Stimulated activated CD4-positive, alpha-beta T cell treated with anti-CD3 and anti-CD28 coated beads, Interleukin-2, amount 100 ng/mL, for 4 hours (primary cell): ENCODE data around the gene NCAM2.

Source experiments
- DNase-seq: peaks from one replicate; pipeline ENCODE4 v3.0.0-alpha.2; 2020; ENCODE audit warnings: low read depth

Gene NCAM2

DNA sequence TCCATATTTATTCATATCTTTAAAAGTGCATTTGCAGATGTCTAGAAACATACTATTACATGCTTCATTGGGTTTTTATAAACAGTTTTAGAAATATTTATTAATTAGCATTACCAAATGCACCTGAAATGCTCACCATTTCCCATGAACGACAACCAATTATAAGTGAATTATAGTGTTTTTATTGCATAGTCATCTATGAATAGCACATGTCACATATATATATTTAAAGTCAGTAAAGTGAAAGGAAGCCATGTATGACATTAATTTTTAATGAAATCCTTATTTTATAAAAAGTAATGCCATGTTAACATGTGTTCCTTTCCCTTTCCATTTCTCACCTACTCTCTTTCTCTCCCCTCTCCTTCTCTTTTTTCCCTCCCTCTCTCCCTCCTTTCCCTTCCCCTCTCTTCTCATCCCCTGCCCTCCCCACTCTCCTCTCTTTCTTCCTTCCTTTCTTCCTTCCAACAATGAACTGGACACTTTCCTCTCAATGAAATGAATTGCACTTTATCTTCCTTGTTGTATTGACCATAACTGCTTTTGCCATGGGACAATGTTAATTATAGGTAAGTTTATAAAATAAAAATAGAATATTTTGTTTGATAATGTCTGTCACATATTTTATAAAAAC lies 179.3 kb downstream of the NCAM2 start:
- DNase-seq: no peak

DNA sequence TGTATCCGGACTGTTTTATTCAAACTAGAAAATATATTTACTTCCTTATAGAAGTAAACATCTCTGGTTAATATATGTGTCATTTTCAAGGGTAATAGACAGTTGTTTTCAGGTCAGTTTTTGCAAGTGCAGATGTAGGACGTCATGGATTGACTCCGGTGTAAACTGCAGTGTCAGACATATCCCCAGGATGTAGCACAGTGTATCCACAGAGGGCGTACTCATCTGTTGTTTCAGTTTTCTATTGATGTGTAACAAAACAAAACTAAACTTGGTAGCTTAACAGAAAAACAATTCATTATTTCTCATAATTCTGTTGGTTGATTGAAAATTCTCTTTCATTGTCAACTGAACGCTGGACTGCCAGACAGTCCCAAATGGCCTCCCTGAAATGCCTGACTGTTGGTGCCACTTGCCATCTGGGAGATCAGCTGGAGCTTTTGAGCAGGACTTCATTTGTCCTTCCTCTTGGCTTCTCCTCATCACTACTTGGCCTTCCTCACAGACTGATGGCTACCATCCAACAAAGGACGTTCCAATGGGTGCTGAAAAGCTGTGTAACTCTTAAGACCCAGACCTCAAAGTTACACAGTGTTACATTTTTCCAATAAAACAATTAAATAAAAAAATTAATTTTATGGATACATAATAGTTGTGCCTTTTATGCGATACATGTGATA lies 181.6 kb downstream of the NCAM2 start:
- DNase-seq: no peak

DNA sequence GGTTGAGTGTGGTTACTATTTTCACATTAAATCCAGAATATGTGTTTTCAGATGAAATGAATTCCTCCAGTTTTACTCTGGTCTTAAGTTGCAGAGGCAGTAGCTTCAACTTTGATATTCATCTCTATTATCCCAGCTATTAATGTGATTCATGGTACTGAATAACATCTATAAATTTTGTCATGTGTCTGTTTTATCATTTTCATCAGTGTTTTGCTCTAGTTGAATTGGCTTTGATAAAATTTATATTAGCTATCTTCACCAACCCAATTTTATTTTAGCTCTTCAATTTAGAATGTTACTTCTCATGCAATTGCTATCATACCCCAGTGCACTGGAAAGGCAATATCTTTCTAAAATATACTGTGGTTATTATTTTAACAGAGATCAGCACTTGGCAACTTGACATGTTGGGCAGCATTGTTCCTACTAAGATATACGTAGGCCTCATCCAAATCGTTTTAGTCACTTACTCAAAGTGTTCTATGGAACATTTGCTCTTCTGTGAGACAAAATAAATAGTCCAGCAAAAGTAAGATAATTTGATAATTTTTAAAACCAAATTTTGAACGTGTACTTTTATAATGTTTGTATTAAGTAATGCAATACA lies 184.3 kb downstream of the NCAM2 start:
- no peak for DNase-seq

DNA sequence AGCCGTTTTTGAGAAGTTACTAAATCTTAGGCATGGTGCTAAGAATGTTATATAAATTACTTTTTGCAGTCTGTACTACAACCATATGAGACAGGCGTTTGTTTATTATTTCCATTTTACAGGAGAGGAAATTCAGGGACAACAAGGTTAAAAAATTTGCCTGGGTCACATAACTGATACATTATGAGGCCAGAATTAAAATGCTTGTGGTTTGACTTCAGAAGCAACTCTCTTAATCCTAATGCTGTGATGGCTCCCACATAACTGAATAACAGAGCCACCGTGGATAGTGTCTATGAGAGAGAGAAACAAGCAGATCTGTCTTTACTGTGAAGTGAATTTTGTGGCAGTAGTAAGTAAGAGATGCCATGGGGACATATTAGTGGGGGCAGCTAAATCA lies 184.9 kb downstream of the NCAM2 start:
- no peak for DNase-seq

DNA sequence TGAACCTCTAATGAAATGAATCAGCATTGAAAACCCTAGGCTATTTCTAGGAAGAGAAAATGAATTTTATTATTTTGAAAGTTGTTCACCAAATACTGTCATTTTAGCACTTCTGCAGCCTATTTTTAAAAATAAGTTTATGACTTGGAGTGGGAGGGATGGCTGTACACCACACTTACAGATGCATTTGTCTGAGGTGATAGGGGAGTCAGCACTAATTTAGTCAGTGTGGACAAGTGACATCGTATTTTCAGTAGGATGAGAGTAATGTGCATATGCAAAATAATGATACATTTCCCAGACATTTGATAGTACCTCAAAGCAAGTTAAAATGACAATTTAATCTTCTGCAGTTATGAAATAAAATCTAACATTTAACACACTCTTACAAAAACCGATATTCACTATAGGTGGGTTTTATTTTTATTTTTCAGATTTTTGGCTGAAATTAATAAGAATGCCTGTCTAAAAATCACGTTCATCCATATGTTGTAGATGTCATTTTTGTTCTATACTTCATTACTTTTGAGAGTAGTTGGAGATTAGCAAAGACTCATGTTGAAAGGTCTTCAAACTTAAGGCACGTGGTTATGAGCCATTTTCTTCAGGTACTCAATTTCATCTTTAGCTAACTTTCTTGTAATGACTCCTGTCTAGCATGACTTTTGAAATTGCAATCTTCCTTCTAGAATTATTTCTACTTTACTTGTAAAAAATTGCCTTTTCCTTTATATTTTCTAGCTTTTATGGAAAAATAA lies 186.7 kb downstream of the NCAM2 start:
- no peak for DNase-seq

DNA sequence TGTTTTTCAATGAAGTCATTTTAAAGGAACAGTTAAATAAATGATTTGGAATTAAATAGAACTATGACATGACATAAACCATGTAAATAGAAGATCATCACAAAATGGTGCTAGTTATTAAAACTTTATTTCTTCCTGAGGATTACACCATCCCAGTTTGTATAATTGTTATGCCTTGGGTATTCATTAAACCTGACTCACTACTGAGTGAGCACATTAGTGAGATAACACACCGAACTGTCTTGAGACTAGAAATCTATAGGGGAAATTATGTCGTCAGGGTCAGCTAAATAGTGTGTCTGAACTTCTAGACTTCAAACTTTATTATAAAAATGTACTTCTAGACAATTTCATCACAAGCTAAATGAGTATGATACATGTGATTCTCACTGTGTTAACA lies 189.4 kb downstream of the NCAM2 start:
- no peak for DNase-seq

DNA sequence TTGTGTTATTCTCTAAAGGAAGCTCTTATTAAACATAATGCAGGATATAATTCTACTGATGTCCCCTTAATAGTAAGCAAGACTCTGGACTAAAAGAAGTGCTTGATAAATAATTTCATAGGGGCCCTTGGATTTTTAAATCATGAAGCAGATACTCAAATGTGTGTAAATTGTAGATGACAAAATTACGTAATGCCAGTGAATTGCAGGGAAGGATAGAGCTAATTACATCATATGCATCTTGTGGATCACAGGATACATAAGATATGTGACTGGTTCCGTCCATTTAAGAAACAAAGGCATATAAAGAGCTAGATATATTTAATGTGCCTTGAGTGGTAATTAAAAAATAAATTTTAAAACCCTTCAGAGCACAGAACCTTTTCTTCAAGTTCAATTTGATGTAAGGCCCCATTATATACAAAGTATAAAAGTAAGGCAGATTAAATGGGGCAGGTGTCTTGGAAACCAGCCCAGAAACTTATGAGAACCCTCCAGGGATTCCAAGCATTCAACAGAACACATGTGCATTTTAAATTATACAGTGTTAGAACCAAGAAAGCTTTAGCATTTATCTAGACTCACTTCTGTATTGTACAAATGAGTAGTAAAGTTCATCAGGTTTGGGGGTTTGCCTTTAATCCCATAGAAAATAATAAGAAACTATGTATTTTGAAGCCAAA lies 190.4 kb downstream of the NCAM2 start:
- no peak for DNase-seq

DNA sequence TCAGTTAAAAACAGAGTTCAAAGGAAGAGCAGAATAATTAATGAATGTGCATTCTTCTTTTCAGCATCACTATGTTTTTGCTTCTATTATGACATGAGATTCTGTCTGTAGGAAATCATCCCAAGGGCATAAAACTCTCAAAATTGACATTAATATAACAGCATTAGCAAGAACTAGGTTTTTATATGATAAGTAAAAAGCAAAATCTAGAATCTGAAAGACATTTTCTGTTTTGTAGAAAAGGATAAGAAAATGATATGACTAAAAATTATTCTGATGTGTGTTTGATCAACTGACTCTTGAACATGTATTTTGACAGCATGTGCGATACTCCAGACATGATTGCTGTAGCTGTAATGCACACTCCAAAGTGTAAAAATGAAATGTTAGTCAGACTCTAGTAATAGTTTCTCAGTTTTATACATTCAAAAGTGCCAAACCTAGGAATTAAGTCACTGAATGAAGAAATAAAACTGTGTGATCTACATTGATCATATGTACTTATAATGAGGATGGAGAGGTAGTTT lies 197.3 kb downstream of the NCAM2 start:
- no peak for DNase-seq

DNA sequence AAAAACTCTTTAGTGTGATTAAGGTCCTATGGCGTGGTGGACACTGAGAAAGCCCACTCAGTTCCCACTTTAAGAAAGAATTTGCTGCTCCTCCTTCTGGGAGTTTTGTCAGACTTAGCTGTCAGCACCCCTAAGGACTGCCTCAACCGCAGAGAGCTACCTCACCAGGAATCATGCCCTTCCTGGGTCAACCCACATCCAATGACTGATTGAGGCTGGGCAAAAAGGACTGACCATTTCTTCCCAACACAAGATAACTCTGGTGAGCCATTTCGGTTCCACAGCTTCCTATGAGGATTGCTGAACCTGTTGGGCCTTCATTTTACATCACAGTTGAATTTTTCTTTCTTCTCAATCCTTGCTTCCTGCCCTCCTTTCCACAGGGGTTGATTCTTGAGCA lies 197.9 kb downstream of the NCAM2 start:
- DNase-seq: no peak

DNA sequence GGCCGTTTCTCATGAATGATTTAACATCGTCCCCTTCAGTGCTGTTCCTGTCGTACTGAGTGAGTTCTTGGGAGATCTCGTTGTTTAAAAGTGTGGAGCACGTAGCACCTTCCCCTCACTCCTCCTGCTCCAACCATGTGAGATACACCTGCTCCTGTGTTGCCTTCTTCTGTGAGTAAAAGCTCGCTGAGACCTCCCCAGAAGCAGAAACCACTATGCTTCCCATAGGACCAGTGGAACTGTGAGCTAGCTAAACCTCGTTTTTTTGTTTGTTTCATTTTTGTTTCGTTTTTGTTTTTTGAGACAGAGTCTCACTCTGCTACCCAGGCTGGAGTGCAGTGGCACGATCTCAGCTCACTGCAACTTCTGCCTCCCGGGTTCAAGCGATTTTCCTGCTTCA lies 198.6 kb downstream of the NCAM2 start:
- DNase-seq: no peak

DNA sequence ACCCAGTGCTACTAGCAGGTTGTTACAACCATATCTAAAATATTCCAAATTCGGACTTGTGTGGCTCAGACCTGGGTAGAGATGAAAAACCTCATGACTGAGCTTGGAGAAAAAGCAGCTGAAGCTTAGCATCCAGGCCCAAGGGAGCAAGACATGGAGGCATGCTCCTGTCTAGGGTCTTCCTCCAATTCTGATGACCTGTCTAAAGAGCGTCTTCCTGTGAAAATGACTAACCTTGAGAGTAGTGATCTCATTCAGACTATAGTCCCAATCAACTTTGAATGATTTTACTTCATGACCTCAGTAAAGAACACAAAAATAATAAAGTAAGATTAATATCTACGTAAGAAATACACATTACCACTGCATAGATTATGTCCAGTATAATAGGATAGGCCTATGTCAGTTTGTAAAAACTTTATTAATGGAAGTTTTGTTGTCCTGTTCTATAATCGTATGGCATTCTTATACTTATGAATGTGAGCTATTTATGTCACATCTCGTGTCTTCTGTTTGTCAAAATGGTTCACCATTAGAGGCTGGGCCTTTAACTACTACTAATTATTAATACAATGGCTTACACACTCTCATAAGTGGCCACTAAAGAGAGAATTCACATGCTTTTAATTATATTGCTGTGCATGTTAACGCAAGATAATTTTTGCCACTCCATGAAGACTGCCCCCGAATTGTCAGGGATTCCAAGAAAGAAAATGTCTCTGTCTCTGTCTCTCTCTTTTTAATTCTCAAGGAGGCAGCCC lies 201.3 kb downstream of the NCAM2 start:
- no peak for DNase-seq

DNA sequence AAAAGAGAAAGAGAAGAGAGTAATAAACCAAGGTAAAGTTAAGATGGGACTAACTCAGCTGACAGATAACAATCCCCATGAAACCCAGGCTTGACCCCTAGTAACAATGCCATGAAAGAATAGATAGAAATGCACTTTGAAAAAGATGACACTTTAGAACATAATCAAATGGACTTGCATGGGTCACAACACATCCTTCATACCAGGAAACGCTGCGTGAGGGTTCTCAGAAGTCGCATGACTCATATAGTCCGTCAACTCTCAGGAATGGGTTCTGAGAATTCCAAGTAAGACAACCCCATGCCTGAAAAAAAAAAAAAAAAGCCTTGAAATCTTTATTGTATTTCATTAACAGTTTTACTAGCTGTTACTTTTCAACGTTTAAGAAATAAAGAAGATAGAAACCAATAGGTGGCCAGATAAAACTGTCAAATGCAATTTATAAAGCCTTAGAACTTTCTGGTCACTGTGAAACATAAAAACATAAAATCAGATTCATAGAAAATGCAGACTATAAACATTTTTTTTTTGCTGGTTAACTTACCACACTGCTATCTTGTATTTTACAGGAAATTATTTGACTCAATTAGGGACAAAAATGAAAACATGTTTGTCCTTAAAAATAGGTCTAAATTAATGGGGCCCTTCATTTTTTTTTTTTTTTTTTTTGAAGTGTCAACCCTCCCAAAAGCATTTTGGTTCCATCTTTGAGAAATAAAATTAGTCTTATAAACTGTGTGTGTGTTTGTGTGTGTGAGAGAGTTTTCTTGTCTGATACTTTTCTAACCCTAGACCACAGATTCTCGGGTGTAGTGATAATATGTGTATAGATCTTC lies 202.1 kb downstream of the NCAM2 start:
- no peak for DNase-seq

DNA sequence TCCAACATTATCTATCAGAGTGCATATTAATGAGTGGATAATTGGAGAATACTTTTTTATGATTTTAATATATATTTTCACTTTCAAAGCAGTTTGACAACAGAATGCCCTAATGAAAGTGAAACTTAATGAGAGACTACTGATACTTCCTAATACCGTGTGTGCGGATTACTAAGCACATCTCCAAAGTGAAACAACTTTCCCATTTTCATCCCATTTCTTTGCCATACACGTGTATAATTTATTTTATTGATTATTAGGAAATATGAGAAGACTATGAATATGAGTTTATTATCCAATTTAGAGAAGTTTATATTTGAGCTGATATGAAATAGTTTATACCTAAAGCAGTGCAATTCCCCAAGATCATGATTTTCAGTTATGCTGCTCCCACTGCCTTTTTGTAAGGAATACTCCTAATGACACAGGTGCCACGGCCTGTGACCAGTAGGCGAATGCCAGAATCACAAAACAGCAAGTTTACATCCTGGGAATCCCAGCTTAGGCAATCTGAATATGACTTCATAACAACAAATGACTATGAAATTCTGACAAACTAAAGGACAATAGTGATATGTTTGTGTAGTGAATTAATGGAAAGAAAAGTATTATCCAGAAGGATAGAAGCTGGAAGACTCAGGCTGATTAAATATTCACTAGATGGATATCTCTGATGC lies 202.9 kb downstream of the NCAM2 start:
- DNase-seq: no peak

DNA sequence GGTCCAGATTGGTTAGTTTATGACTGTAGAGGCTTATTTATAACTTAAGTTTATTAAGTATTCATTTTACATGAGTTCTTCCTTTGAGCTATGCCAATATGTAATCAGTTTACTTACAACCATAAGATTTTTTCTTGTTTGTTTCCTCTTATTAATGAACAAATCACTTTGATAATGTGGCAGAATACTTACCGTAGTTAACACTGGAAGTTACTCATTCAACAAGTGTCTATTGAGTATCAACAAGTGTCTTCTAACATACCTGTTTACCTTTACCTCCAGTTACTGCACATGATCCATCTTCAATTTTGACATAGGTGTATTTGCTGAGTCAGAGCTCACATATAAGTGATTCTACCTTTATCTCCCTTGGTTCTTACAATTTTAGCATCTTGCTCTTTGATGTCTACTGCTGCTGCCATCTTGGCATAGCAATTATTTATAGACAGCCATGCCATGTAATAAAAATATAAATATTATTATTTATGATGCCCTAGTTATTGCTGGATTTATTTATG lies 205.7 kb downstream of the NCAM2 start:
- no peak for DNase-seq

DNA sequence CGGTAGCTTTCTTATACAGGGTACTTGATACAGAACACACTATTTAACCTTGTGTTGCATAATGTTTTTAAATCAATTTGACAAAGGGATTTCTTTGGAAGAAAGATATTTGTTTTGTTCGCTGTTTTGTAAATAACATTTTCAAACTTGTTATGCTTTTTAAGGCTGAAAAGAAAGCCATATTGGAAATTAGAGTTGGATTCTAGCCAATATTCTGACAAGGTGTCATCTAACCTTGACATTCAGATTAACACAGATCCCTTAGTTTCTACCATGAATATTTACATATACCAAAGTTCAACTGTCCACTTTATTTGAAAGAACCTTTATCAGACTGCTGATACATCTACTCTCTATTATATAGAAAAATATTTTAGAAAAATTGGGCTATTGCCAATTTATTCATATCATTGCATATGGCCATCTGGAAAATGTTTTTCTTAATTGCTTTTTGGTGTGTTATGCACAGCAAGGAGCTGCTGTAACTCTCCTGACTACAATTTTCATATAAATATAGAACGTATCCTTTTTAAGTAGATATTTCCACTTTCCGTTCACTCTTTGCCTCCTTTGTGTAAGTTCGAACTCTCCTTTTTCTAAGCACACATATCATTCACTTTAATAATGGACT lies 206.3 kb downstream of the NCAM2 start:
- DNase-seq: no peak

DNA sequence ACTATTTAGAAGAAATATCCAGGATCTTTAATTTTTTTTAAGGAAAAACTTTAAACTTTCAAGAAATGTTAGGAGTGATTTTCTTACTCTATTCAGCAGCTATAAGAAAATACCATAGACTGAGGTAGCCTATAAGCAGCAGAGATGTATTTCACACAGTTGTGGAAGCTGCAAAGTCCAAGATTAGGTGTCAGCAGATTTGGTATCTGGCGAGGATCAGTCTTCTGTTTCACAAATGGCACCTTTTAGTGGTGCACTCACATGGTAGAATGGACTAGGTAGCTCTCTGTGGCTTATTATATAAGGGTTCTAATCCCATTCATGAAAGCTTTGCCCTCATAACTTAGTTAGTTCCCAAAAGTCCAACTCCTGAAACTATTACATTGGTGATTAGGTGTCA lies 207.4 kb downstream of the NCAM2 start:
- DNase-seq: no peak

DNA sequence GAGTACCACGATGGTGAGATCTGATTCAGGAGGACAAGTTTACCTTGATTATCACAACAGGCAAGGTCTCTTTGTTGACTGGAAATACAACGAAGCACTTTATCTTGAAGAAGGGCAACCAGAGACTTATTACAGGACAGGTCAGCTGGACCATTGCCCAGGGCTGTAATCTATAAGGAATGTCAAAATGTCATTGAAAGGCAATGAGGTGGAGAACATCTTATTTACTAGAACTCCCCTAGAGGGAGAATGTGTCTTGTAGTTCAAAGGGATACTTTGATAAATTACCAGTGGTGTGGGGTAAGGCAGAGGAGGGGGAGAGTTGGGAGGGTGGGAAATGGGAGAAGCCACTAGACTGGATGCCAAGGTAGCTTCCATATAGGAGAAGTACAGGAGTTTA lies 212.3 kb downstream of the NCAM2 start:
- DNase-seq: no peak

DNA sequence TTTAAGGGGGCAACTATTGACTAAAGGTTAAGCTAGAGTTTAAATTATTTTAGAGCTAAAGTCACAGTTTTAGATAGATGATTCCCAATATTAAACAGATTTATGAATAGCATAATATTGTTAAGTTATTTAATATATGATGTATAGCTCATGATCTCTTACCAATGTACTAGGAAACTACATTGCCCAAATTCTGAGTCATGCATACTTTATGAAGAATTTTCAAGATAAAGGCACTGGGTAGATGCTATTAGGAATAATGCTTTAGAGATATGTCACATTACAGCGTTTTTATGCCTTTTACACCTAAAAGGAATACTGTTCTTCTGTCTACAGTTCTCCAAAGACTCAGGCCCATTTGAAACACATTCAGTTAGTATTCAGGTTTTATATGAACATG lies 215.1 kb downstream of the NCAM2 start:
- DNase-seq: no peak

DNA sequence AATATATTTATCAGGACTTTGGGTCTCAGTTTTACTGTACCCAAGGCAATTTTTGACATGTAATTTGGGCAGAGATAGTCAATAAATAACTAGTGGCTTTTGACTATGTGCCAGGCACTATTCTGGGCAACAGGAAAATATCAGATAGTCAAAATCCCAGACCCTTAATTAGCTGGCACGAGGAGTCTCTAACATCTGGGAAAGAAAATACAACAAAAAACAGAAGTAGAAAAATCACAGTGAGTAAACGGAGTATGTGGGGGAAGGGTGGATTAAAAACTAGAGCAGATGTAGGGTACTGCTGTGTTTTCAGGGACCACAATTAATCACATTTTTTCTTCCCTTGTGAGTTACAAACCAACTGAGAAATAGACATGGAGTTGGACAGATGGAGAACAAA lies 217.8 kb downstream of the NCAM2 start:
- no peak for DNase-seq
